Brain microvascular endothelial cell (primary cell): ENCODE results near the gene ADCY5.

ENCODE experiments used
- DNase-seq: peaks from one replicate; pipeline ENCODE4 v3.0.0-alpha.2; 2020
- H3K27ac ChIP-seq: fragments of 250-450 bp; sonication (Bioruptor Pico); 2 replicates; pipeline ENCODE4 v1.5.1; 2020; ENCODE audit warnings: mild to moderate bottlenecking, moderate library complexity
- H3K27me3 ChIP-seq: fragments of 250-450 bp; sonication (Bioruptor Pico); replicated peaks from 2 replicates; pipeline ENCODE4 v1.5.1; 2020; ENCODE audit warnings: mild to moderate bottlenecking
- H3K36me3 ChIP-seq: fragments of 250-450 bp; sonication (Bioruptor Pico); replicated peaks from 2 replicates; pipeline ENCODE4 v1.5.1; 2020; ENCODE audit warnings: mild to moderate bottlenecking
- H3K4me3 ChIP-seq: 2 replicates; pipeline ENCODE4 v1.5.1; 2011; ENCODE audit warnings: low read depth, mild to moderate bottlenecking, control low read depth, low read length, moderate library complexity
- CTCF ChIP-seq: IDR thresholded peaks from 2 replicates; pipeline ENCODE4 v1.5.1; 2011; ENCODE audit warnings: low read depth, mild to moderate bottlenecking, moderate library complexity, low read length, control low read depth, inconsistent platforms; ENCODE audit errors: missing control alignments
- in situ Hi-C: cut with HindIII; loops from 2 replicates; pipeline ENCODE4 v1.10.0; 2017; ENCODE audit warnings: low sequenced_read_pairs, low pct_ligation_motif_present

Gene ADCY5

DNA sequence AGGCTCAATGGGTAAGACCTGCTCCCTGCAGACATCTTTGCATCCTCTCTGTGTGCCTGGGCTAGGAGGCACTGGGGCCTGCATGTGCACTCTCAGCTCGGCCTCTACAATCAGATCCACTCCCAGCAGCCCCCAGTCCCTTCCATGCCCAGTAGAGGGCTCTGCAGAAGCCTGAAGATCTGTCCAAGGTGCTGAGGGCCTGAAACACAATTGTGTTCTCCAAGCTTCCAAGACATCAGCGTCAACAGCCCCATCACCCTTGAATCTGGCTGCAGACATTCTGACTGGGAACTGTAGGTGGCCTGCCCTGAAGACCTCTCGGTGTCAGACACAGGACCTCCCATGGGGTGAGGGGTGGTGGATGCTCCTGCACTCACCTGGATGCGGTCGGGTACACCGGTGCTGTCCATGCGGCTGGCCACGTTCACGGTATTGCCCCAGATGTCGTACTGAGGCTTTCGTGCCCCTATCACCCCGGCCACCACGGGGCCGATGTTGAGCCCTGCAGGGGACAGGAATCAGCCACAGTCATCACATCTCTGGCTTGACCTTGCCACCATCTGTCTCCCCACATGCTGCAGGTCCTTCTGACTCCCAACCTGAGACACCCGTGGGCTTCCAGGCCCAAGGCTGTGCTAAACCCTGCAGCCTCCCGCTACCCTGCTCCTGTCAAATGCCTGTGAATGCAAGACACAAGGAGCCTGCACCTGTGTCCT is 162.4 kb downstream of the ADCY5 start:
- no peak overlapping the region for H3K27ac ChIP-seq
- H3K36me3 ChIP-seq, result no peaks in the 10 kb centered on the region
- in situ Hi-C loops, result no loop called here
- H3K4me3 ChIP-seq, result no peak overlapping the region
- peak; percentile 99 for TF ChIP-seq CTCF
- no peaks in the 10 kb centered on the region for H3K27me3 ChIP-seq
- peak; percentile 62 for DNase-seq

- H3K36me3 ChIP-seq, result no peaks in the 10 kb centered on the region
- H3K4me3 ChIP-seq, result no peak overlapping the region
- TF ChIP-seq CTCF, result no peak
- in situ Hi-C loops, result no loop called here
- no peaks in the 10 kb centered on the region for H3K27me3 ChIP-seq
- H3K27ac ChIP-seq, result no peak overlapping the region
- no peak for DNase-seq
Observed at GRCh38 chr3:123285931-123286307, 163.0 kb downstream of the ADCY5 start.

GRCh38 chr3:123285479-123285878 is 163.4 kb downstream of the ADCY5 start:
- Histone ChIP-seq H3K4me3 (no peak overlapping the region), H3K27ac (no peak overlapping the region), H3K27me3 (no peaks in the 10 kb centered on the region), H3K36me3 (no peaks in the 10 kb centered on the region)
- TF ChIP-seq CTCF, result no peak
- DNase-seq, result no peak
- in situ Hi-C loops, result no loop called here

- Histone ChIP-seq H3K4me3 (no peak overlapping the region), H3K27ac (no peak overlapping the region), H3K27me3 (no peaks in the 10 kb centered on the region), H3K36me3 (no peaks in the 10 kb centered on the region)
- DNase-seq, result no peak
- in situ Hi-C loops, result no loop called here
- no peak for TF ChIP-seq CTCF
Observed at GRCh38 chr3:123285066-123285465, 163.8 kb downstream of the ADCY5 start.

- DNase-seq, result no peak
- no peaks in the 10 kb centered on the region for H3K27me3 ChIP-seq
- H3K27ac ChIP-seq, result no peak overlapping the region
- no peaks in the 10 kb centered on the region for H3K36me3 ChIP-seq
- in situ Hi-C loops, result no loop called here
- TF ChIP-seq CTCF, result no peak
- H3K4me3 ChIP-seq, result no peak overlapping the region
Observed at GRCh38 chr3:123284399-123285010, 164.4 kb downstream of the ADCY5 start.
